ENCODE data around the gene LMOD3. TPM values are rescaled to one million over a fixed set of nuclear protein-coding genes. Genes with fewer than 3 reads are reported as not detected.

The LMOD3 gene
- total RNA-seq, 2 donors from 2014 or later, result not detected

- peaks cover 6% of the 10 kb centered on the region for H3K27me3 Mint-ChIP-seq
- H3K36me3 Mint-ChIP-seq (ENCODE audit: low read depth), result no peaks in the 10 kb centered on the region
- H3K9me3 Mint-ChIP-seq, result no peaks in the 10 kb centered on the region
- H3K27ac Mint-ChIP-seq, result no peak overlapping the region
- no peak overlapping the region for H3K4me3 Mint-ChIP-seq
- no peak for ATAC-seq (replicated peaks)
- H3K4me1 Mint-ChIP-seq, result no peaks in the 10 kb centered on the region
These were observed 19.7 kb upstream of the LMOD3 start for GRCh38 chr3:69142090-69142489.

DNA sequence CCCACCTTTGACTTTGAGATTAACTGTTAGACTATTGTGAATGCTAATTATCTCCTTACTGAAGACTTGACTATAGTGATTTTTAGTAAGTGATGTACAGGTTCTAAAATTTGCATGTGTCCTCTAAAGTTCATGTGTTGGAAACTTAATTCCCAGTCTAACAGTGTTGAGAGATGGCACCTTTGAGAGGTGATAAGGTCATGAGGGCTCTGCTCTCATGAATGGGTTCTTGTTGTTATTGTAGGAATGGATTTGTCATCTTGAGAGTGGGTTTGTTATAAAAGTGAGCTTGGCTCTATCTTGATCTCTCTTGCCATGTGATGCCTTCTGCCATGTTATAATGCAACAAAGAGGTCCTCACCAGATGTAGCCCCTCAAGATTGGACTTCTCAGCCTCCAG lies 18.9 kb upstream of the LMOD3 start:
- H3K27me3 Mint-ChIP-seq, result peaks cover 6% of the 10 kb centered on the region
- H3K4me1 Mint-ChIP-seq, result no peaks in the 10 kb centered on the region
- ATAC-seq (replicated peaks), result no peak
- H3K36me3 Mint-ChIP-seq (ENCODE audit: low read depth), result no peaks in the 10 kb centered on the region
- H3K9me3 Mint-ChIP-seq, result no peaks in the 10 kb centered on the region
- no peak overlapping the region for H3K27ac Mint-ChIP-seq
- no peak overlapping the region for H3K4me3 Mint-ChIP-seq

- no peak overlapping the region for H3K27ac Mint-ChIP-seq
- ATAC-seq (replicated peaks), result no peak
- H3K9me3 Mint-ChIP-seq, result no peaks in the 10 kb centered on the region
- H3K4me1 Mint-ChIP-seq, result no peaks in the 10 kb centered on the region
- no peak overlapping the region for H3K4me3 Mint-ChIP-seq
- no peaks in the 10 kb centered on the region for H3K36me3 Mint-ChIP-seq (ENCODE audit: low read depth)
- peaks cover 6% of the 10 kb centered on the region for H3K27me3 Mint-ChIP-seq
These were observed 15.0 kb upstream of the LMOD3 start for GRCh38 chr3:69137412-69137811.

GRCh38 chr3:69137005-69137404 lies 14.6 kb upstream of the LMOD3 start:
- Mint-ChIP-seq H3K36me3 (ENCODE audit: low read depth) (no peaks in the 10 kb centered on the region), H3K27me3 (peaks cover 6% of the 10 kb centered on the region), H3K9me3 (no peaks in the 10 kb centered on the region), H3K4me3 (no peak overlapping the region), H3K4me1 (no peaks in the 10 kb centered on the region), H3K27ac (no peak overlapping the region)
- no peak for ATAC-seq (replicated peaks)

- H3K4me3 Mint-ChIP-seq, result no peak overlapping the region
- ATAC-seq (replicated peaks), result peak; percentile 31
- no peak overlapping the region for H3K27ac Mint-ChIP-seq
These were observed 8.3 kb upstream of the LMOD3 start for GRCh38 chr3:69130689-69131088.

GRCh38 chr3:69129531-69129930 lies 7.1 kb upstream of the LMOD3 start:
- no peaks in the 10 kb centered on the region for H3K4me1 Mint-ChIP-seq
- H3K9me3 Mint-ChIP-seq, result no peaks in the 10 kb centered on the region
- no peak for ATAC-seq (replicated peaks)
- H3K27me3 Mint-ChIP-seq, result peaks cover 4% of the 10 kb centered on the region
- no peak overlapping the region for H3K27ac Mint-ChIP-seq
- no peaks in the 10 kb centered on the region for H3K36me3 Mint-ChIP-seq (ENCODE audit: low read depth)
- no peak overlapping the region for H3K4me3 Mint-ChIP-seq

More at GRCh38 chr3:69130689-69131088, 8.3 kb upstream of the LMOD3 start:
- no peaks in the 10 kb centered on the region for H3K9me3 Mint-ChIP-seq
- H3K4me1 Mint-ChIP-seq, result no peaks in the 10 kb centered on the region
- H3K36me3 Mint-ChIP-seq (ENCODE audit: low read depth), result no peaks in the 10 kb centered on the region
- H3K27me3 Mint-ChIP-seq, result peaks cover 4% of the 10 kb centered on the region

- Mint-ChIP-seq H3K4me1 (no peaks in the 10 kb centered on the region), H3K36me3 (ENCODE audit: low read depth) (no peaks in the 10 kb centered on the region), H3K9me3 (no peaks in the 10 kb centered on the region), H3K27me3 (peaks cover 4% of the 10 kb centered on the region), H3K4me3 (no peak overlapping the region), H3K27ac (no peak overlapping the region)
- ATAC-seq (replicated peaks), result no peak
These were observed 6.1 kb upstream of the LMOD3 start for GRCh38 chr3:69128509-69128908.

- ATAC-seq (replicated peaks), result no peak
- Mint-ChIP-seq H3K36me3 (ENCODE audit: low read depth) (no peaks in the 10 kb centered on the region), H3K27ac (no peak overlapping the region), H3K9me3 (no peaks in the 10 kb centered on the region), H3K4me1 (no peaks in the 10 kb centered on the region), H3K4me3 (no peak overlapping the region), H3K27me3 (peaks cover 4% of the 10 kb centered on the region)
These were observed 4.6 kb upstream of the LMOD3 start for GRCh38 chr3:69126999-69127398.

DNA sequence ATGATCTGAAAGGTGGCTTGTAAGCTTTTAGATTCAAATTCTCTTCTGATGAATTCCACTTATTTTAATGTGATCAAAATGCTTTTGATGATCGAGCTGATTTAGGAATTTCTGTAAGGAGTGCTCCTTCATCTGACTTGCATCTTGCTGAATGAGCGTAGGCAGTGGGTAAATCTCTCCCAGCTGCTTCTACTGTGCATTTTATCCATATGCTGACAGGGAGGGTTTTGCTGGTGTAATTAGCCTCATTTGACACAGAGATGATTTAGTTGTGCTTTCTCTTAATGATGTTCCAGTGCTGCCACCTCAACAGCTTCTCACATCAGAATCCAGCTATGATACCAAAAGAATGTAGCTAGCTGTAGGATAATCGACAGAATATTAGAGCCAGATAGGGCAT lies 3.8 kb upstream of the LMOD3 start:
- Mint-ChIP-seq H3K36me3 (ENCODE audit: low read depth) (no peaks in the 10 kb centered on the region), H3K9me3 (no peaks in the 10 kb centered on the region), H3K27ac (no peak overlapping the region), H3K27me3 (peaks cover 4% of the 10 kb centered on the region), H3K4me1 (no peaks in the 10 kb centered on the region), H3K4me3 (no peak overlapping the region)
- no peak for ATAC-seq (replicated peaks)

DNA sequence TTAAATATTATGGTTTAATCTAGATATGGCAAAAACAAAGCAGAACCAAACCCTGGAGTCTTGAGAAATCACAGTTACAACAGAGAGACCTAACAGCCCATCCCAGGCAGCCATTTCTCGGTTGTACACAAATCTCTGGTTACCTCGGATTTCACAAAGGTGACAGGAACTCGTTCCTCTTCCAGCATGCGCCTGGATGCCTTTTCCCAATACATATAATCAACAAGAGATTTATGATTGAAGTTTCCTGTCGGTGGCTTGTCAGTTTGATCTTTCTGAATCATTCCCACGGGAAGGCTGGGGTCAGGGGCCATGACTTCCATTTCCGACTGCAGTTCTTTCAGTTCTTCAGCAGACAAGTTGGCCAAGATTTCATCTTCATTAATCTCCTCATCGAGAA lies 445 bp downstream of the LMOD3 start:
- no peaks in the 10 kb centered on the region for H3K36me3 Mint-ChIP-seq (ENCODE audit: low read depth)
- no peak overlapping the region for H3K27ac Mint-ChIP-seq
- no peaks in the 10 kb centered on the region for H3K9me3 Mint-ChIP-seq

GRCh38 chr3:69121513-69121912 lies 882 bp downstream of the LMOD3 start:
- Mint-ChIP-seq H3K27ac (no peak overlapping the region), H3K27me3 (no peaks in the 10 kb centered on the region), H3K4me3 (no peak overlapping the region), H3K36me3 (ENCODE audit: low read depth) (no peaks in the 10 kb centered on the region), H3K9me3 (no peaks in the 10 kb centered on the region), H3K4me1 (no peaks in the 10 kb centered on the region)
- no peak for ATAC-seq (replicated peaks)

More for the DNA sequence above, 445 bp downstream of the LMOD3 start:
- Mint-ChIP-seq H3K27me3 (no peaks in the 10 kb centered on the region), H3K4me3 (no peak overlapping the region), H3K4me1 (no peaks in the 10 kb centered on the region)
- no peak for ATAC-seq (replicated peaks)

GRCh38 chr3:69120879-69121464 lies 1.4 kb downstream of the LMOD3 start:
- Mint-ChIP-seq H3K9me3 (no peaks in the 10 kb centered on the region), H3K36me3 (ENCODE audit: low read depth) (no peaks in the 10 kb centered on the region), H3K27ac (no peak overlapping the region), H3K4me3 (no peak overlapping the region), H3K27me3 (no peaks in the 10 kb centered on the region), H3K4me1 (no peaks in the 10 kb centered on the region)
- ATAC-seq (replicated peaks), result peak; percentile 81

GRCh38 chr3:69119681-69120080 lies 2.7 kb downstream of the LMOD3 start:
- no peak overlapping the region for H3K4me3 Mint-ChIP-seq
- no peaks in the 10 kb centered on the region for H3K9me3 Mint-ChIP-seq
- H3K27me3 Mint-ChIP-seq, result no peaks in the 10 kb centered on the region
- no peaks in the 10 kb centered on the region for H3K36me3 Mint-ChIP-seq (ENCODE audit: low read depth)
- H3K27ac Mint-ChIP-seq, result no peak overlapping the region
- H3K4me1 Mint-ChIP-seq, result no peaks in the 10 kb centered on the region
- ATAC-seq (replicated peaks), result no peak

GRCh38 chr3:69119138-69119537 lies 3.3 kb downstream of the LMOD3 start:
- no peak for ATAC-seq (replicated peaks)
- Mint-ChIP-seq H3K36me3 (ENCODE audit: low read depth) (no peaks in the 10 kb centered on the region), H3K27me3 (no peaks in the 10 kb centered on the region), H3K4me3 (no peak overlapping the region), H3K4me1 (no peaks in the 10 kb centered on the region), H3K27ac (no peak overlapping the region), H3K9me3 (no peaks in the 10 kb centered on the region)

DNA sequence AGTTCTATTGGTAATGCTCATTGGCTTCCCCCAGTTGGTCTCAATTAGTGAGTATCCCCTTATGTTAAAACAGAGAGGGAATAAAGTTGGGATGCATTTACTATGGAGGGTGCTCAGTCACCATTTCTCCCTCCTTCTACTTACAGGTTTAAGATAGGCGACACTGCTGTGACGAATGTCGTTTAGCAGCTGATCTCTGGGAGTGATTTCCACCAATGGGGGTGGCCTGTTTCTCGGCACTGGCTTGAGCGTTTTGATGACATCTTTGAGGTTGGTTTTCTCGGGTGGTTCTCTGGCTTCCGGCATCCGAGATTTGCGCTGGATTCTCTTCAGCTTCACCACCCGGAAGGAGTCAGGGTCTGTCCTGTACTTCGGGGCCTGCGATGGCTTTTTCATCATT lies 3.8 kb downstream of the LMOD3 start:
- Mint-ChIP-seq H3K36me3 (ENCODE audit: low read depth) (no peaks in the 10 kb centered on the region), H3K27ac (no peak overlapping the region), H3K9me3 (no peaks in the 10 kb centered on the region), H3K4me1 (no peaks in the 10 kb centered on the region), H3K27me3 (no peaks in the 10 kb centered on the region), H3K4me3 (no peak overlapping the region)
- no peak for ATAC-seq (replicated peaks)

DNA sequence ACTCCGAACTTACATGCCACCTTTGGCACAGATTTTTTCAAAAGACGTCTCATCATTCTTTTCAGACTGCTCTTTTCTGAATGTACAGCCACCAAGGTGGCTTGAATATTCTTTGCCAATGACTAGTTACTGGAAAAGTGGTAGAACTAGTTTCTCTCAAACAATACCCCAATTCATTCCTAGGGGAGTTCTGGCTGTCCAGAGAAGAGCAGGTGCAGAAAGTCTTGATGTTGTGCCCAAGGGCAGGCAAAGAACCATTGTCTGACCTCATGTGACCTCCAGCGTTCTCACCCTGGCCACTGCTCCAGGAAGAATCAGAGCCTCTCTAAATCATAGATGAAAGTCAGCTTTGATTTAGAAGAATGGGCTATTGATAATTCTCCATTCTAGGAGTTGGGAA lies 5.5 kb downstream of the LMOD3 start:
- ATAC-seq (replicated peaks), result no peak
- H3K9me3 Mint-ChIP-seq, result no peaks in the 10 kb centered on the region
- H3K27ac Mint-ChIP-seq, result no peak overlapping the region
- no peak overlapping the region for H3K4me3 Mint-ChIP-seq
- no peaks in the 10 kb centered on the region for H3K36me3 Mint-ChIP-seq (ENCODE audit: low read depth)
- no peaks in the 10 kb centered on the region for H3K27me3 Mint-ChIP-seq
- no peaks in the 10 kb centered on the region for H3K4me1 Mint-ChIP-seq
